Lower leg skin (tissue), 3 donors: ENCODE measurements around the gene TBP.
"Not testable (repeated sequence)": the region's sequence is repeated elsewhere in the genome, so short reads cannot be mapped to it uniquely, and the experiment has no call there.

ENCODE experiments used
- CTCF ChIP-seq, 3 donors: fragments of 450-650 bp; IDR thresholded peaks; one replicate each; pipeline ENCODE4 v1.5.1; 2016; ENCODE audit warnings: antibody characterized with exemption in 3 of 3, mild to moderate bottlenecking in 3 of 3, moderate library complexity in 2 of 3
- POLR2A ChIP-seq, 2 donors: fragments of 450-650 bp; IDR thresholded peaks; one replicate each; pipeline ENCODE4 v1.6.1; 2016 to 2017; ENCODE audit warnings: antibody characterized with exemption in 2 of 2, mild to moderate bottlenecking in 1 of 2, moderate library complexity in 1 of 2

DNA sequence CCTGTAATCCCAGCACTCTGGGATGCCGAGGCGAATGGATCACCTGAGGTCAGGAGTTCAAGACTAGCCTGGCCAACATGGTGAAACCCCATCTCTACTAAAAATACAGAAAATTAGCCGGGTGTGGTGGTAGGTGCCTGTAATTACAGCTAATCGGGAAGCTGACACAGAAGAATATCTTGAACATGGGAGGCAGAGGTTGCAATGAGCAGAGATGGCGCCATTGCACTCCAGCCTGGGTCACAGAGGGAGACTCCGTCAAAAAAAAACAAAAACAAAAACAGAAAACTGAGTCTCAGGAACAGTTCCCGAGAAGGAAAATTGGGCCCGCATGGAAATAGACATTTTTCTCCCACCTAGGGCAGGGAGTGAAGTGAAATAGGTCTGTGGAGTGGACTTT is 55.1 kb downstream of the TBP start:
- not testable (repeated sequence) for TF ChIP-seq CTCF, POLR2A (IDR thresholded peaks at IDR 0.05)
